CD4-positive, alpha-beta T cell treated with Interleukin-17A for 4 hours (primary cell): ENCODE data around the gene PKP3.
"Not testable (repeated sequence)": the region's sequence is repeated elsewhere in the genome, so short reads cannot be mapped to it uniquely, and the experiment has no call there.

Experiments
- DNase-seq: peaks from one replicate; pipeline ENCODE4 v3.0.0-alpha.2; 2020; ENCODE audit warnings: mixed read lengths

Gene PKP3

GRCh38 chr11:396948-397548 lies 3.0 kb downstream of the PKP3 start:
- peak; percentile 74 for DNase-seq

GRCh38 chr11:398826-399225 lies 4.8 kb downstream of the PKP3 start:
- DNase-seq: no peak

- no peak for DNase-seq
These were observed 5.8 kb downstream of the PKP3 start for GRCh38 chr11:399731-400211.

GRCh38 chr11:400241-400689 lies 6.3 kb downstream of the PKP3 start:
- DNase-seq: no peak

GRCh38 chr11:401196-401595 lies 7.2 kb downstream of the PKP3 start:
- DNase-seq: not testable (repeated sequence)

- no peak for DNase-seq
These were observed 9.2 kb downstream of the PKP3 start for GRCh38 chr11:403021-403760.

GRCh38 chr11:403761-404431 lies 9.9 kb downstream of the PKP3 start:
- no peak for DNase-seq

GRCh38 chr11:404551-405264 lies 10.7 kb downstream of the PKP3 start:
- no peak for DNase-seq

- no peak for DNase-seq
These were observed 11.4 kb downstream of the PKP3 start for GRCh38 chr11:405323-405953.

GRCh38 chr11:405954-406795 lies 12.2 kb downstream of the PKP3 start:
- DNase-seq: no peak

GRCh38 chr11:406796-407650 lies 13.0 kb downstream of the PKP3 start:
- DNase-seq: peak; percentile 93

GRCh38 chr11:407651-408123 lies 13.7 kb downstream of the PKP3 start:
- peak; percentile 31 for DNase-seq

- no peak for DNase-seq
These were observed 14.4 kb downstream of the PKP3 start for GRCh38 chr11:408154-409007.

- no peak for DNase-seq
These were observed 15.1 kb downstream of the PKP3 start for GRCh38 chr11:409008-409599.

- no peak for DNase-seq
These were observed 15.8 kb downstream of the PKP3 start for GRCh38 chr11:409600-410483.

- not testable (repeated sequence) for DNase-seq
These were observed 16.7 kb downstream of the PKP3 start for GRCh38 chr11:410711-411110.

- DNase-seq: not testable (repeated sequence)
These were observed 17.5 kb downstream of the PKP3 start for GRCh38 chr11:411520-411919.

- DNase-seq: no peak
These were observed 18.7 kb downstream of the PKP3 start for GRCh38 chr11:412641-413119.
